IPS DF 6.9 (cell line): ENCODE data around the gene BTBD19.

ENCODE experiments used
- DNase-seq: peaks from one replicate; pipeline ENCODE4 v3.0.0-alpha.2; 2013; ENCODE audit warnings: low read depth, low spot score
- H3K27ac ChIP-seq: one replicate; pipeline ENCODE4 v1.5.1; 2013; ENCODE audit warnings: low read length, control low read depth
- H3K27me3 ChIP-seq: 2 replicates; pipeline ENCODE4 v1.6.1; 2013; ENCODE audit warnings: mild to moderate bottlenecking, low read length; ENCODE audit not compliant: control insufficient read depth, insufficient read depth
- H3K36me3 ChIP-seq: 2 replicates; pipeline ENCODE4 v1.6.1; 2013; ENCODE audit warnings: low read length; ENCODE audit not compliant: control insufficient read depth, insufficient read depth
- H3K4me1 ChIP-seq: 2 replicates; pipeline ENCODE4 v1.6.1; 2013; ENCODE audit warnings: low read length; ENCODE audit not compliant: control insufficient read depth, insufficient read depth
- H3K4me3 ChIP-seq: 2 replicates; pipeline ENCODE4 v1.5.1; 2013; ENCODE audit warnings: mild to moderate bottlenecking, low read length
- H3K9me3 ChIP-seq: 2 replicates; pipeline ENCODE4 v1.6.1; 2013; ENCODE audit warnings: low read length, inconsistent platforms; ENCODE audit not compliant: control insufficient read depth, insufficient read depth
- WGBS: extraction: QIAGEN DNeasy Blood & Tissue Kit; methylation state at CpG from one replicate; pipeline ENCODE4 v1.1.7; 2013; ENCODE audit warnings: mixed read lengths, missing lambda C conversion rate; ENCODE audit not compliant: insufficient read length, insufficient coverage; 5-methylcytosine and 5-hydroxymethylcytosine counted together

Gene BTBD19

GRCh38 chr1:44778705-44779576 lies 29.4 kb upstream of the BTBD19 start:
- Histone ChIP-seq H3K9me3 (no peaks in the 10 kb centered on the region), H3K27ac (no peak overlapping the region), H3K36me3 (peaks cover 21% of the 10 kb centered on the region), H3K27me3 (no peaks in the 10 kb centered on the region), H3K4me1 (no peaks in the 10 kb centered on the region), H3K4me3 (no peak overlapping the region)
- WGBS, result no CpG with 5 or more reads among the region's 6 CpGs
- no peak for DNase-seq

- no peak overlapping the region for H3K4me3 ChIP-seq
- no peaks in the 10 kb centered on the region for H3K27me3 ChIP-seq
- no CpG with 5 or more reads among the region's 14 CpGs for WGBS
- H3K36me3 ChIP-seq, result peaks cover 21% of the 10 kb centered on the region
- no peak overlapping the region for H3K27ac ChIP-seq
- DNase-seq, result no peak
- H3K9me3 ChIP-seq, result no peaks in the 10 kb centered on the region
- peaks cover 1% of the 10 kb centered on the region; the same call in 1 of the 2 replicates for H3K4me1 ChIP-seq
Observed at GRCh38 chr1:44780583-44781121, 27.7 kb upstream of the BTBD19 start.

GRCh38 chr1:44783697-44784093 lies 24.6 kb upstream of the BTBD19 start:
- WGBS, result no CpG with 5 or more reads among the region's 8 CpGs
- peaks cover 1% of the 10 kb centered on the region for H3K36me3 ChIP-seq

GRCh38 chr1:44784094-44785028 lies 24.0 kb upstream of the BTBD19 start:
- DNase-seq, result no peak
- Histone ChIP-seq H3K27me3 (no peaks in the 10 kb centered on the region), H3K4me1 (peaks cover 7% of the 10 kb centered on the region), H3K36me3 (no peaks in the 10 kb centered on the region), H3K9me3 (no peaks in the 10 kb centered on the region), H3K27ac (no peak overlapping the region), H3K4me3 (peak overlapping the region; percentile 16; the same call in 1 of the 2 replicates)
- no CpG with 5 or more reads among the region's 71 CpGs for WGBS

More at GRCh38 chr1:44783697-44784093, 24.6 kb upstream of the BTBD19 start:
- H3K27ac ChIP-seq, result no peak overlapping the region
- H3K9me3 ChIP-seq, result no peaks in the 10 kb centered on the region
- no peak for DNase-seq
- H3K4me3 ChIP-seq, result peak overlapping the region; percentile 16; the same call in 1 of the 2 replicates
- H3K27me3 ChIP-seq, result no peaks in the 10 kb centered on the region
- H3K4me1 ChIP-seq, result peaks cover 7% of the 10 kb centered on the region

- Histone ChIP-seq H3K4me1 (peaks cover 7% of the 10 kb centered on the region), H3K27me3 (no peaks in the 10 kb centered on the region), H3K4me3 (no peak overlapping the region), H3K27ac (no peak overlapping the region), H3K36me3 (no peaks in the 10 kb centered on the region), H3K9me3 (no peaks in the 10 kb centered on the region)
- no CpG with 5 or more reads among the region's 6 CpGs for WGBS
- no peak for DNase-seq
Observed at GRCh38 chr1:44785029-44785380, 23.3 kb upstream of the BTBD19 start.

- Histone ChIP-seq H3K27ac (no peak overlapping the region), H3K4me3 (no peak overlapping the region; the same call in 1 of the 2 replicates), H3K27me3 (no peaks in the 10 kb centered on the region), H3K9me3 (no peaks in the 10 kb centered on the region), H3K4me1 (peaks cover 7% of the 10 kb centered on the region), H3K36me3 (no peaks in the 10 kb centered on the region)
- WGBS, result no CpG with 5 or more reads among the region's 11 CpGs
- DNase-seq, result no peak
Observed at GRCh38 chr1:44785501-44786137, 22.7 kb upstream of the BTBD19 start.

GRCh38 chr1:44786138-44786840 lies 22.0 kb upstream of the BTBD19 start:
- no peak overlapping the region for H3K27ac ChIP-seq
- H3K36me3 ChIP-seq, result no peaks in the 10 kb centered on the region
- no peaks in the 10 kb centered on the region for H3K9me3 ChIP-seq
- H3K4me1 ChIP-seq, result peaks cover 7% of the 10 kb centered on the region
- DNase-seq, result no peak
- no peaks in the 10 kb centered on the region for H3K27me3 ChIP-seq
- no CpG with 5 or more reads among the region's 49 CpGs for WGBS
- H3K4me3 ChIP-seq, result peak overlapping the region; percentile 28; the same call in 1 of the 2 replicates

- whole genome bisulfite sequencing, result no CpG with 5 or more reads among the region's 9 CpGs
Observed at GRCh38 chr1:44786841-44787426, 21.4 kb upstream of the BTBD19 start.

GRCh38 chr1:44787506-44787905 lies 20.8 kb upstream of the BTBD19 start:
- no peak for DNase-seq
- Histone ChIP-seq H3K4me1 (peaks cover 7% of the 10 kb centered on the region), H3K27me3 (no peaks in the 10 kb centered on the region), H3K4me3 (no peak overlapping the region), H3K36me3 (no peaks in the 10 kb centered on the region), H3K9me3 (no peaks in the 10 kb centered on the region), H3K27ac (no peak overlapping the region)
- no CpG with 5 or more reads among the region's 10 CpGs for WGBS

More at GRCh38 chr1:44786841-44787426, 21.4 kb upstream of the BTBD19 start:
- Histone ChIP-seq H3K9me3 (no peaks in the 10 kb centered on the region), H3K4me1 (peaks cover 7% of the 10 kb centered on the region), H3K4me3 (no peak overlapping the region; the same call in 1 of the 2 replicates), H3K27ac (no peak overlapping the region), H3K27me3 (no peaks in the 10 kb centered on the region), H3K36me3 (no peaks in the 10 kb centered on the region)
- DNase-seq, result no peak
